ENCODE data around the gene MEG3.

The MEG3 gene

DNA sequence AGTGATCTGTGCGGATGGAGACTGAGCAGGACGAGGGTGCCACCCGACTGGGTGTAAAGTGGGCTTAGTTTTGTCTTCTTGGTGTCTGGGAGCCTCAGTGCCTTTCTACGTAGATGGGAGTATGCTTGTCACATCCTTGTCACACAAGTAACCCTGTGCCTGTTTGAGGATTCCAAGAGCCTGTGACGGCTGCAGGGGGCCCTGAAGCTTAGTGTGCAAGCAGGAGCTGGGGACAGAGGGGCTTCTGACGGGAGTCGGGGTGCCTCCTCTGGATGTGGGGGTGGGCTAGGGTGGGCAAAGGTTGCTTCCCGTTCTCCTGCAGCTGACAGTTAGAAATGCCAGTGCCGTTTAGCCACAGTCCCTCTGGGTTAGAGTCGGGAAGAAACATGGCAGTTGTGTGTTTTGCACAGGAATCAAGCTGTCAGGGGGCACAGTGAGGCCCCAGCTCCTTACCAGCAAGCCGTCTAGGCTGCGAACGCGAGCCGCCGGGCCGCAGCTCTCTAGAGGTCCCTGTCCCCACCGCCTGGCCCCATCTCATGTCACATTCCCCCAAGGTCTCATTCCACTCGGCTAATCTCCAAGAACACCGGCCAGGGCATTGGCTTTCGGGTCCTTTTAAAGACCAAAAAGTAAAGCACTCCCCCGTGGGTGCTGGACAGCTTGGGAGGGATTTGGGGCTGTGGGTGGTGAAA lies 70.6 kb downstream of the MEG3 start:
- Histone ChIP-seq H3K9me3 (ENCODE audit: low read depth, low read length) (no peaks in the 10 kb centered on the region), H3K4me3 (no peak overlapping the region), H3K27ac (no peak overlapping the region), H3K9ac (ENCODE audit: insufficient read length) (no peak overlapping the region), H3K36me3 (ENCODE audit: insufficient read depth, low read length) (peaks cover 3% of the 10 kb centered on the region; the same call in 1 of the 2 replicates)
- no peak for TF ChIP-seq POLR2AphosphoS5 (IDR thresholded peaks at IDR 0.05; ENCODE audit: borderline replicate concordance, low read depth, low read length)
- TF ChIP-seq EZH2 (IDR thresholded peaks at IDR 0.05) = no peak
- TF ChIP-seq FOXP2 (optimal IDR thresholded peaks at IDR 0.05; ENCODE audit: control extremely low read depth, extremely low read length, insufficient read depth) = no peak
- no peak for DNase-seq (ENCODE audit: low read depth, low spot score)

DNA sequence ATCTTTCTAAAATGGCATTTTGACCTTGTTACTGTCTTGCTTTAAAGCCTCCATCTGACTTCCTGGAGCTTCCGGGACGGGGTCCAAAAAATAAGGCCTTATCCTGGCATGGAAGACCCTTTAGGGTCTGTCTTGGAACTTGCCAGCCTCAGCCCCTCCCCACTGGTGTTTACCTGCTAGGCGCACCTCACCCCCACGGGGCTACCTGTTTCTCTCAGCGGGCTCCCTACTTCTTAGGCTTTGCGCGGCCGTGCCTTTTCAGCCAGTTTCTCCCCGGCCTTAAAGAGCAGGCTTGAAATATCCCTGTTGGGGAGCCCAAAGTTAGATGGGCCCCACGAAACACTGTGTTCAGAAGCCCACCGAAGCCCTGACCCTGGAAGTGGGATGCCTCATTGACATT lies 72.5 kb downstream of the MEG3 start:
- no peak overlapping the region for H3K27ac ChIP-seq
- no peak overlapping the region for H3K4me3 ChIP-seq
- no peak overlapping the region for H3K9ac ChIP-seq (ENCODE audit: insufficient read length)
- no peak for DNase-seq (ENCODE audit: low read depth, low spot score)
- no peaks in the 10 kb centered on the region for H3K9me3 ChIP-seq (ENCODE audit: low read depth, low read length)
- no peaks in the 10 kb centered on the region; the same call in 1 of the 2 replicates for H3K36me3 ChIP-seq (ENCODE audit: insufficient read depth, low read length)
- TF ChIP-seq FOXP2 (optimal IDR thresholded peaks at IDR 0.05; ENCODE audit: control extremely low read depth, extremely low read length, insufficient read depth) (no peak), POLR2AphosphoS5 (IDR thresholded peaks at IDR 0.05; ENCODE audit: borderline replicate concordance, low read depth, low read length) (no peak), EZH2 (IDR thresholded peaks at IDR 0.05) (no peak)

DNA sequence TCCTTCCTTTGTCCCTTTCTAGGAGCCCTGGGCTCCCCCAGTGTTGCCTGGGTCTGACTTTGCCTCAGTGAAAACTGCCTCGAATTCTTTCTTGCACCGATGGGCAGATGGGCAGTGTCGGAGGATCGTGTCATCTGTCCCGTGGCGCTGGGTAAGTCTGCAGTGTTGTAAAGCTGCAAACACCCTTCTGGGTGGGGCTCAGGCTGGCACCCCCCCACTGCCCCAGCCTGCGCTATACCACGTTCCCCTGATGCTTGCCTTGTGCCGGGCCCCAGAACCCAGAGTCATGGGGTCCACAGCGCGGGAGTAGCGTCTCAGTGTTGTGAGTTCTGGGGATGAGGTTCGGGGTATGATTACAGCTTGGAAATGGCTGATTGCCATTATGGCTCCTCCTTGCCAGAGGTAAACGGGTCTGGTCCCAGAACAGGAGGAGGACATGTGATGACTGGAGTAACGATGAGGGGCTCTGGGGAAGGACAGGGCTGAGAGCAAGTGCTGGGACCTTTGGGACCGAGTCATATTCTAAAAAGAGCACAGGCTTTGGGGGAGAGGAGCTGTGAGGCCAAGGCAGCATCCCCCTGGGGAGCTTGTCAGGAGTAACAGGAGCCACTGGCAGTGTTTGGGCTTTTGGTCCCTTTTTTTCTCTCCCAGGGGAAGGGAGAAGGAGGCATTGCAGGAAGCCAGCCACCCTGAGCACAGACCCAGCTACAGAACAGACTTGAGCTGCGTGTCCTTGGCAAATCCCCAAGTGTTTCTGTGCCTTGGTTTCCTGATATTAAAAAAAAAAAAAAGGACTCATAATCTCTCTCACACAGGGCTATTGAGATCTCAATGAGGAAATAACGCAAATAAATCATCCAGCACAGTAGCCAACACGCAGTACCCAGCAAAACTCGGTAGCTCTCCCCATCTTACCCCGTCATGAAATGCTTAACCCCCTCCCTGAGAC lies 73.3 kb downstream of the MEG3 start:
- Histone ChIP-seq H3K36me3 (ENCODE audit: insufficient read depth, low read length) (no peaks in the 10 kb centered on the region; the same call in 1 of the 2 replicates), H3K27ac (no peak overlapping the region), H3K4me3 (no peak overlapping the region), H3K9ac (ENCODE audit: insufficient read length) (no peak overlapping the region), H3K9me3 (ENCODE audit: low read depth, low read length) (no peaks in the 10 kb centered on the region)
- no peak for DNase-seq (ENCODE audit: low read depth, low spot score)
- TF ChIP-seq EZH2 (IDR thresholded peaks at IDR 0.05) (no peak), POLR2AphosphoS5 (IDR thresholded peaks at IDR 0.05; ENCODE audit: borderline replicate concordance, low read depth, low read length) (no peak), FOXP2 (optimal IDR thresholded peaks at IDR 0.05; ENCODE audit: control extremely low read depth, extremely low read length, insufficient read depth) (no peak)

DNA sequence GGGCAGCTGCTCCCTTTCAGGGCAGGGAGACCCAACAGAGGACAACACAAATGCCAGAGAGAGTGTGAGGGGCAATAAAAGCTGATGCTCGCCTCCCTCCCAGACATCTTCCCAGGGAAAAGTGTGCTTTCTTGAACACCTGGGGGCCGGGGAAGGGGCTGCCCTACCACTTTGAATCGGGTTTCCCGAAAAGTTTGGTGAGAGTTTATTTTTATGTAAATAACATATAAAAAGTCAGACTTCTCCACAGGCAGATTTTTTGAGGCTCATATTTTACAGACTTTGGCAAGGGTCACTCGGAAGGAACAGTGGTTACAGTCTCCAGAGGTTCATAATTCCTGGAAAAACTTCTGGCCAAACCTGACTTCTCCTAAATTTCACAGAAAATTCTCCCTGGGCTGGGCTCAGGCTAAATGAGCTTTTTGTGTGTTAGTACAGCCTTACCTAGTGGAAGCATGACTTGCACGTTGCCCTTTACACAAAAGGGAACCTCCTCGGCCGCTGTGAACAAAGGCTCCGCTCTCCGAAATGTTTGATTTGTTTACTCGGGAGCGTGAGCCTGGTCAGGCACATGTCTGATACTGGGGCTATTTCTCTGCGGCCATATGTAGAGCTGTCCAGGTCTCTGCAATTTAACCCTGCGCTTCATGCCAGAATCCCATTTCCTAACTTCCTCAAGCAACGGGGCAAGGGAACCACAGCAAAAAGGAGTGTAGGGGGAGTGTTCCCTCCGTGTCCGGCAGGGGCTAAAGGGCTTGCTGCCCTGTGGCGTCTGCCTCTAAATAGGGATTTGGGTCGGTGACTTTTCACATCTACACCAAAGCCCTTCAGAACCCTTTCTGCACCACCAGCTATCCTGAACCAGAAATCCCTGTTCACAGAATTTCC lies 74.2 kb downstream of the MEG3 start:
- DNase-seq (ENCODE audit: low read depth, low spot score) = no peak
- H3K36me3 ChIP-seq (ENCODE audit: insufficient read depth, low read length) = no peaks in the 10 kb centered on the region; the same call in 1 of the 2 replicates
- H3K27ac ChIP-seq = no peak overlapping the region
- no peak overlapping the region for H3K4me3 ChIP-seq
- no peaks in the 10 kb centered on the region for H3K9me3 ChIP-seq (ENCODE audit: low read depth, low read length)
- no peak overlapping the region for H3K9ac ChIP-seq (ENCODE audit: insufficient read length)
- no peak for TF ChIP-seq FOXP2 (optimal IDR thresholded peaks at IDR 0.05; ENCODE audit: control extremely low read depth, extremely low read length, insufficient read depth)
- no peak for TF ChIP-seq EZH2 (IDR thresholded peaks at IDR 0.05)
- no peak for TF ChIP-seq POLR2AphosphoS5 (IDR thresholded peaks at IDR 0.05; ENCODE audit: borderline replicate concordance, low read depth, low read length)

DNA sequence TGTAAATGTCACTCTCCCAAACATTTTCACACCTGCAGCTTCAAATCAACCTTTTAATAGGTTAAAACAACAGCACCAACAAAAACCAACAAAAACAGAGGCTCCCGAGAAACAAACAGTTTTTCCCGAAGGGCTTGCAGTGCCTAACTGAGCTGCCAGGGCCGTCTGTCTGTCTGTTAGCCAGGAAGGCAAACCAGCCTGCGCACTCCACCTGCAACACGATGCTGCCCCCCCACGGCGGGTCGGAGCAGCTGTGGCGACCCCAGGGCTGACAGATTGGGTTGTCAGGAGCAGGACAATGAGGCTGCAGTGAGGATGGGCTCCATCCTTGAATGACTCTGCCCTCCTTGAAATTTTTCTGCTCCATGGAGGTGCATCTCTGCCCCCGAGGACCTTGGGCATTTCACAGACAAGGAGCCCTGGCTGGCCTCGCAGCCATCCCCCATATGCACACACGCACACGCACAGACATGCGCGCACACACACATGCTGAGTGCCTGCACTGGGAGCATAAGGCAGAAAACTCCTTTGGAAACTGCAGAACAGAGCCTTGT lies 75.0 kb downstream of the MEG3 start:
- DNase-seq (ENCODE audit: low read depth, low spot score) = no peak
- TF ChIP-seq FOXP2 (optimal IDR thresholded peaks at IDR 0.05; ENCODE audit: control extremely low read depth, extremely low read length, insufficient read depth) = no peak
- no peak for TF ChIP-seq EZH2 (IDR thresholded peaks at IDR 0.05)
- no peak for TF ChIP-seq POLR2AphosphoS5 (IDR thresholded peaks at IDR 0.05; ENCODE audit: borderline replicate concordance, low read depth, low read length)
- no peaks in the 10 kb centered on the region for H3K9me3 ChIP-seq (ENCODE audit: low read depth, low read length)
- no peak overlapping the region for H3K27ac ChIP-seq
- no peak overlapping the region for H3K9ac ChIP-seq (ENCODE audit: insufficient read length)
- H3K4me3 ChIP-seq = no peak overlapping the region
- H3K36me3 ChIP-seq (ENCODE audit: insufficient read depth, low read length) = no peaks in the 10 kb centered on the region; the same call in 1 of the 2 replicates

DNA sequence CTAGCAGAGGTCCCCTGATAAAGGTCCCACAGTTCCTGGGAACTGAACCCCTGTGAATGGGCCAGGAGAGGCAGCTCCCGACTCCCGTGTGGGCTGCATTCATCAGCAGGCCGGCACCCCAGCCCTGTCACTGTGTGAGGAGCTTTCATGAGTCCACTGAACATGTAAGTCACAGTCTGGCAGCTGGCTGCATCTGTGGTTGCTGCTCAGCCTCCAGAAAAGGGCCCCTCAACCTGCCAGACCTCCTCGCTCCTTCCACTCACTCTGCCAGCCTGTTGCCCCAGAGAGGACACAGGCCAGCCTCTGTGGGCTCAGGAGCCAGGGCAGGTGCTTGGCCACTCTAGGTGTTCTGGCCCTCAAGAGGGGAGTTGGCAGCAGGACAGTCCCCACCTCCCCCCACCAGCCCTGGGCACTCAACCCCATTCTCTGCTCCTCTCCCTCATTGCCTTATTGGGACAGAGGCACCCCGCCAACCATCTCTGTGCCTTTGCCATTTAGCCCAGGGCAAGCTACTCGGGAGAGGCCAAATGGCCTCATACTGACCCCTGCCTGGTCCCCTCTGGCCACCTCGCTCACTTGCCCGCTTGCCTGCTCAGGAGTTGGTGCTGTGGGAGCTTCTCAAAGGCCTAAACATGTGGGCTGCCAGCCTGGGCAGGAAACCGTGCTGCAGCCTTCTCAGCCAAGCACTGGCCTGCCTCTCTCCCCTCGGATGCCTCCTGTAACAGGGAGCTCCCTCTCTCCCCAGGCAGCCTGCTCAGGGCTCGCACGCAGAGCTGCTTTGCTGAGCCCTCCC lies 75.7 kb downstream of the MEG3 start:
- TF ChIP-seq FOXP2 (optimal IDR thresholded peaks at IDR 0.05; ENCODE audit: control extremely low read depth, extremely low read length, insufficient read depth) (no peak), EZH2 (IDR thresholded peaks at IDR 0.05) (no peak), POLR2AphosphoS5 (IDR thresholded peaks at IDR 0.05; ENCODE audit: borderline replicate concordance, low read depth, low read length) (no peak)
- no peak overlapping the region for H3K4me3 ChIP-seq
- no peak overlapping the region for H3K9ac ChIP-seq (ENCODE audit: insufficient read length)

More for the DNA sequence above, 75.7 kb downstream of the MEG3 start:
- Histone ChIP-seq H3K36me3 (ENCODE audit: insufficient read depth, low read length) (no peaks in the 10 kb centered on the region; the same call in 1 of the 2 replicates), H3K27ac (no peak overlapping the region), H3K9me3 (ENCODE audit: low read depth, low read length) (no peaks in the 10 kb centered on the region)
- DNase-seq (ENCODE audit: low read depth, low spot score) = no peak

All from SK-N-MC (cell line).